ENCODE measurements around the gene SERPINE2.

GRCh38 chr2:223993634-223994232, 45.4 kb downstream of the SERPINE2 start:
- no peak for TF ChIP-seq EZH2 (IDR thresholded peaks at IDR 0.05)
- TF ChIP-seq CTCF (IDR thresholded peaks at IDR 0.05 in 2 of 3, conservative IDR thresholded peaks at IDR 0.05 in 1 of 3; ENCODE audit: borderline replicate concordance in 1 of 3, insufficient read depth in 1 of 3, low read depth in 2 of 3, low read length in 2 of 3) = peak; percentile 76 to 89 (median 87)
- TF ChIP-seq POLR2A (IDR thresholded peaks at IDR 0.05; ENCODE audit: borderline replicate concordance, extremely low read depth, insufficient read depth, insufficient read length) = no peak
- no peak for TF ChIP-seq CEBPB (IDR thresholded peaks at IDR 0.05; ENCODE audit: low read depth)
- TF ChIP-seq EZH2phosphoT487 (IDR thresholded peaks at IDR 0.05; ENCODE audit: borderline replicate concordance) = no peak

All from HCT116 (cell line).